Endodermal cell (in vitro differentiated cells): ENCODE data around the gene SMIM1. TPM values are rescaled to one million over a fixed set of nuclear protein-coding genes. Genes with fewer than 3 reads are reported as not detected.
A peak's percentile ranks its signal among the peaks of the same experiment; 100 is the strongest.

Source experiments
- DNase-seq: peaks from one replicate; pipeline ENCODE4 v3.0.0-alpha.2; 2017
- H3K27ac ChIP-seq: 2 replicates; pipeline ENCODE4 v1.5.1; 2013; ENCODE audit warnings: mild to moderate bottlenecking, low read depth, low read length, moderate library complexity
- H3K27me3 ChIP-seq: 2 replicates; pipeline ENCODE4 v1.6.1; 2013; ENCODE audit warnings: mild to moderate bottlenecking, low read length, moderate library complexity; ENCODE audit not compliant: insufficient read depth, control insufficient read depth, poor library complexity, severe bottlenecking
- H3K36me3 ChIP-seq: 2 replicates; pipeline ENCODE4 v1.7.0; 2013; ENCODE audit warnings: mild to moderate bottlenecking, low read length, moderate library complexity; ENCODE audit not compliant: control insufficient read depth, insufficient read depth
- H3K4me1 ChIP-seq: one replicate; pipeline ENCODE4 v1.7.0; 2013; ENCODE audit warnings: low read length; ENCODE audit not compliant: control insufficient read depth, insufficient read depth
- H3K4me3 ChIP-seq: 2 replicates; pipeline ENCODE4 v1.5.1; 2013; ENCODE audit warnings: mild to moderate bottlenecking, low read length, moderate library complexity
- H3K9ac ChIP-seq: 2 replicates; pipeline ENCODE4 v1.6.1; 2013; ENCODE audit warnings: mild to moderate bottlenecking, low read length, moderate library complexity; ENCODE audit not compliant: poor library complexity, severe bottlenecking; ENCODE audit errors: extremely low read depth
- H3K9me3 ChIP-seq: 2 replicates; pipeline ENCODE4 v1.6.1; 2013; ENCODE audit warnings: mild to moderate bottlenecking, low read length, moderate library complexity; ENCODE audit not compliant: control insufficient read depth
- H3K27ac Mint-ChIP-seq: 2 replicates; pipeline ENCODE4 v1.8.0; 2020; ENCODE audit warnings: mixed read lengths
- H3K27me3 Mint-ChIP-seq: 2 replicates; pipeline ENCODE4 v1.8.0; 2021; ENCODE audit warnings: mild to moderate bottlenecking, mixed read lengths; ENCODE audit not compliant: insufficient read depth
- H3K36me3 Mint-ChIP-seq: 2 replicates; pipeline ENCODE4 v1.8.0; 2020; ENCODE audit warnings: low read depth, mixed read lengths
- H3K4me1 Mint-ChIP-seq: 2 replicates; pipeline ENCODE4 v1.8.0; 2020; ENCODE audit warnings: mixed read lengths
- H3K4me3 Mint-ChIP-seq: 2 replicates; pipeline ENCODE4 v1.8.0; 2020; ENCODE audit warnings: mild to moderate bottlenecking, moderate library complexity, mixed read lengths
- H3K9me3 Mint-ChIP-seq: 2 replicates; pipeline ENCODE4 v1.8.0; 2020; ENCODE audit warnings: mild to moderate bottlenecking, mixed read lengths
- CTCF ChIP-seq: fragments of 200-600 bp; sonication (generic); conservative IDR thresholded peaks from 2 replicates; pipeline ENCODE4 v1.5.0; 2021; ENCODE audit warnings: antibody characterized with exemption, mild to moderate bottlenecking
- WGBS, 2 experiments: methylation state at CpG; one replicate each; pipeline versions ENCODE4 v1.1.5 to v1.1.7; 2013; ENCODE audit warnings: missing lambda C conversion rate in 2 of 2, mixed read lengths in 1 of 2; ENCODE audit not compliant: insufficient coverage in 1 of 2, insufficient read length in 1 of 2; 5-methylcytosine and 5-hydroxymethylcytosine counted together
- total RNA-seq, 2 donors: library from RNA; stranded (reverse); fragmentation: NEBNext Ultra II Directional in 1 of 2; extraction: Animal tissue kit (Norgen Biotek cat#: 25700) in 1 of 2; gene quantifications; 2 replicates in 1 of 2; 3 replicates in 1 of 2; pipeline ENCODE4 v1.2.1, GENCODE V29; 2021

SMIM1 gene
- total RNA-seq, 2 donors from 2014 or later = 11.1 to 15.0 TPM

- Mint-ChIP-seq H3K4me3 (no peak overlapping the region), H3K27ac (peak overlapping the region; percentile 44), H3K36me3 (peaks cover 76% of the 10 kb centered on the region), H3K9me3 (no peaks in the 10 kb centered on the region), H3K27me3 (no peaks in the 10 kb centered on the region), H3K4me1 (peaks cover 3% of the 10 kb centered on the region)
- peaks cover 62% of the 10 kb centered on the region for H3K36me3 ChIP-seq
- no peaks in the 10 kb centered on the region for H3K27me3 ChIP-seq
- no peaks in the 10 kb centered on the region for H3K4me1 ChIP-seq
- H3K9ac ChIP-seq = no peak overlapping the region
- H3K27ac ChIP-seq = no peak overlapping the region
- H3K9me3 ChIP-seq = no peaks in the 10 kb centered on the region
- peak; percentile 90 for DNase-seq
- H3K4me3 ChIP-seq = no peak overlapping the region
- peak; percentile 77 for TF ChIP-seq CTCF
- WGBS, 2 experiments = 85 to 86% methylated on average over 7 to 14 of the region's 14 CpGs
Observed at GRCh38 chr1:3785456-3786157, 13.1 kb downstream of the SMIM1 start.

- no peaks in the 10 kb centered on the region for H3K27me3 ChIP-seq
- no peak for TF ChIP-seq CTCF
- no peak for DNase-seq
- Mint-ChIP-seq H3K36me3 (peaks cover 65% of the 10 kb centered on the region), H3K4me3 (no peak overlapping the region), H3K27me3 (no peaks in the 10 kb centered on the region), H3K27ac (peak overlapping the region; percentile 52), H3K9me3 (no peaks in the 10 kb centered on the region), H3K4me1 (peaks cover 3% of the 10 kb centered on the region)
- 93 to 94% methylated on average over 42 to 45 of the region's 45 CpGs for WGBS, 2 experiments
- no peaks in the 10 kb centered on the region for H3K4me1 ChIP-seq
- no peaks in the 10 kb centered on the region for H3K9me3 ChIP-seq
- H3K27ac ChIP-seq = no peak overlapping the region
- H3K4me3 ChIP-seq = no peak overlapping the region
- H3K9ac ChIP-seq = no peak overlapping the region
- peaks cover 53% of the 10 kb centered on the region for H3K36me3 ChIP-seq
Observed at GRCh38 chr1:3786468-3787348, 14.2 kb downstream of the SMIM1 start.

- Mint-ChIP-seq H3K4me3 (no peak overlapping the region), H3K27ac (peak overlapping the region; percentile 52)
Observed at GRCh38 chr1:3787349-3787715, 14.8 kb downstream of the SMIM1 start.

More at GRCh38 chr1:3787349-3787715, 14.8 kb downstream of the SMIM1 start:
- Histone ChIP-seq H3K9me3 (no peaks in the 10 kb centered on the region), H3K9ac (no peak overlapping the region), H3K27me3 (no peaks in the 10 kb centered on the region), H3K36me3 (peaks cover 47% of the 10 kb centered on the region), H3K4me3 (no peak overlapping the region), H3K4me1 (no peaks in the 10 kb centered on the region), H3K27ac (no peak overlapping the region)
- Mint-ChIP-seq H3K27me3 (no peaks in the 10 kb centered on the region), H3K9me3 (no peaks in the 10 kb centered on the region), H3K4me1 (peaks cover 3% of the 10 kb centered on the region), H3K36me3 (peaks cover 64% of the 10 kb centered on the region)
- 93 to 100% methylated on average over 4 to 10 of the region's 10 CpGs for WGBS, 2 experiments
- no peak for DNase-seq
- TF ChIP-seq CTCF = no peak
